ENCODE results near the gene REC114. TPM values are rescaled to one million over a fixed set of nuclear protein-coding genes. Genes with fewer than 3 reads are reported as not detected.

REC114 gene
- total RNA-seq, 1 experiment from 2014 or later = not detected

DNA sequence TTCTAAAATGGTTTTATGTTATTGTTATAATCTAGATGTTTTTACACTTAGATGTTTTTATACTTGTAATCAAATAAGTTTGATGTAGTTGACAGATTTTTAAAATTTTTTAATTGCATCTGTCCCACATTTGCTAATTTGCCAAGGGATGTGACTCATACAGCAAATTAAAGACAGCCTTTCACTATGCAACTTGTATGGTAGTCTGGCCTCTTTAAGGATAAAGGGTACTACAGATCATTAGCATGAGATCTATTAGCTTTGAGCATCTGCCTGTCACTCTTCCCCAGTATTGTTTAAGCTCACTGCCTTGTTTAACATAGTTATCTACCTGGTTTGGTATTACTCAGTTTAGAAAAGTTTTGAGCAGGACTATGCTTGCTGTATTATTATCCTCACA, 107.2 kb downstream of the REC114 start:
- no peak overlapping the region for H3K4me3 Mint-ChIP-seq (ENCODE audit: low read depth, unreplicated experiment)
- no peaks in the 10 kb centered on the region for H3K36me3 Mint-ChIP-seq (ENCODE audit: insufficient read depth, unreplicated experiment)
- H3K9me3 Mint-ChIP-seq (ENCODE audit: low read depth, unreplicated experiment) = no peaks in the 10 kb centered on the region
- CTCF ChIA-PET = interaction anchor here (1.3 kb wide), 1 partner anchor 10 kb away, joined by 3 read pairs; no protein-coding TSS in a partner anchor
- no TSS peak for BruUV-seq (replicated peaks)
- H3K4me1 Mint-ChIP-seq (ENCODE audit: low read depth, unreplicated experiment) = no peaks in the 10 kb centered on the region
- no peaks in the 10 kb centered on the region for H3K27me3 Mint-ChIP-seq (ENCODE audit: unreplicated experiment)
- no peak for DNase-seq
- TF ChIP-seq, protein P1, sequence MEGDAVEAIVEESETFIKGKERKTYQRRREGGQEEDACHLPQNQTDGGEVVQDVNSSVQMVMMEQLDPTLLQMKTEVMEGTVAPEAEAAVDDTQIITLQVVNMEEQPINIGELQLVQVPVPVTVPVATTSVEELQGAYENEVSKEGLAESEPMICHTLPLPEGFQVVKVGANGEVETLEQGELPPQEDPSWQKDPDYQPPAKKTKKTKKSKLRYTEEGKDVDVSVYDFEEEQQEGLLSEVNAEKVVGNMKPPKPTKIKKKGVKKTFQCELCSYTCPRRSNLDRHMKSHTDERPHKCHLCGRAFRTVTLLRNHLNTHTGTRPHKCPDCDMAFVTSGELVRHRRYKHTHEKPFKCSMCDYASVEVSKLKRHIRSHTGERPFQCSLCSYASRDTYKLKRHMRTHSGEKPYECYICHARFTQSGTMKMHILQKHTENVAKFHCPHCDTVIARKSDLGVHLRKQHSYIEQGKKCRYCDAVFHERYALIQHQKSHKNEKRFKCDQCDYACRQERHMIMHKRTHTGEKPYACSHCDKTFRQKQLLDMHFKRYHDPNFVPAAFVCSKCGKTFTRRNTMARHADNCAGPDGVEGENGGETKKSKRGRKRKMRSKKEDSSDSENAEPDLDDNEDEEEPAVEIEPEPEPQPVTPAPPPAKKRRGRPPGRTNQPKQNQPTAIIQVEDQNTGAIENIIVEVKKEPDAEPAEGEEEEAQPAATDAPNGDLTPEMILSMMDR (IDR thresholded peaks at IDR 0.05; ENCODE audit: unreplicated experiment) = no peak
- no peak overlapping the region for H3K27ac Mint-ChIP-seq (ENCODE audit: unreplicated experiment)
- intact Hi-C loops (cut with micrococcal nuclease; ENCODE audit: unreplicated experiment) = no loop called here

DNA sequence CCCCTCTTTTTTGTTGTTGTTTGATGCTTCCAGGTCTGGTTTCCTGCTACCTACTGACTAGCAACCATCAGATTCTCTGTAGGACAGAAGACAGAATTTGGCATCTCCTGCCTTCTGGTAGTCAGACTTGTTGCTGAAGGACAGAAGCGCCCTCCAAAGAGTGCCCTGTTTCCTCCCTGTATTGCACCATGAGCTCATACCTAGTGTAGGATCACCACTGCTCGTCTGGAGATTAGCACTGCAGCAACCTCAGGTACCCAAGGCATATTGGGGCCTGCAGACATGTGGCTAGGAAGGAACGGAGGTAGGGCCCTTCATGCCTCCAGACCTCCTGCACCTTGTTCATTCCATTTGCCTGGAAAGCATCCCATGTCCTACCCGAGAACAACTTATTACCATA, 112.1 kb downstream of the REC114 start:
- H3K4me1 Mint-ChIP-seq (ENCODE audit: low read depth, unreplicated experiment) = no peaks in the 10 kb centered on the region
- TF ChIP-seq, protein P1 (IDR thresholded peaks at IDR 0.05; ENCODE audit: unreplicated experiment) = no peak
- H3K27ac Mint-ChIP-seq (ENCODE audit: unreplicated experiment) = no peak overlapping the region
- H3K9me3 Mint-ChIP-seq (ENCODE audit: low read depth, unreplicated experiment) = no peaks in the 10 kb centered on the region
- H3K27me3 Mint-ChIP-seq (ENCODE audit: unreplicated experiment) = no peaks in the 10 kb centered on the region
- DNase-seq = no peak
- intact Hi-C loops (cut with micrococcal nuclease; ENCODE audit: unreplicated experiment) = loop anchor here (5.0 kb wide), 1 partner anchor 137 kb away; no protein-coding TSS in a partner anchor
- H3K4me3 Mint-ChIP-seq (ENCODE audit: low read depth, unreplicated experiment) = no peak overlapping the region
- CTCF ChIA-PET = no interaction called here
- H3K36me3 Mint-ChIP-seq (ENCODE audit: insufficient read depth, unreplicated experiment) = peaks cover 6% of the 10 kb centered on the region
- no TSS peak for BruUV-seq (replicated peaks)

DNA sequence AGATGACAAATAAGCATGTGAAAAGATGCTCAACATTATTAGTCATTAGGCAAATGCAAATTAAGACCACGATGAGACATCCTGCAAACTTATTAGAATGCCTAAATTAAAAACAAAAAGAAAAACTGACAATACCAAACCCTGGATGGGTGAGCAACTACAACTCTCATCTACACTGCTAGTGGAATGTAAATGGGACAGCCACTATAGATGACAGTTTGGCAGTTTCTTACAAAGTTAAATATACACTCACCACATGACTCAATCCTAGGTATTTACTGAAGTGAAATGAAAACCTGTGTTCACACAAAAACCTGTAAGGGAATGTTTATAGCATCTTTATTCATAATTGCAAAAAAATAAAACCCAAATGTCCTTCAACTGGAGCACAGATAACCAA, 115.6 kb downstream of the REC114 start:
- Mint-ChIP-seq H3K4me1 (ENCODE audit: low read depth, unreplicated experiment) (no peaks in the 10 kb centered on the region), H3K36me3 (ENCODE audit: insufficient read depth, unreplicated experiment) (peaks cover 6% of the 10 kb centered on the region), H3K4me3 (ENCODE audit: low read depth, unreplicated experiment) (no peak overlapping the region), H3K9me3 (ENCODE audit: low read depth, unreplicated experiment) (no peaks in the 10 kb centered on the region), H3K27me3 (ENCODE audit: unreplicated experiment) (no peaks in the 10 kb centered on the region), H3K27ac (ENCODE audit: unreplicated experiment) (no peak overlapping the region)
- TF ChIP-seq, protein P1 (IDR thresholded peaks at IDR 0.05; ENCODE audit: unreplicated experiment) = no peak
- no TSS peak for BruUV-seq (replicated peaks)
- intact Hi-C loops (cut with micrococcal nuclease; ENCODE audit: unreplicated experiment) = loop anchor here (5.0 kb wide), 1 partner anchor 134 kb away; no protein-coding TSS in a partner anchor
- CTCF ChIA-PET = interaction anchor here (0.6 kb wide), 1 partner anchor 87 kb away, joined by 10 read pairs; no protein-coding TSS in a partner anchor
- no peak for DNase-seq

DNA sequence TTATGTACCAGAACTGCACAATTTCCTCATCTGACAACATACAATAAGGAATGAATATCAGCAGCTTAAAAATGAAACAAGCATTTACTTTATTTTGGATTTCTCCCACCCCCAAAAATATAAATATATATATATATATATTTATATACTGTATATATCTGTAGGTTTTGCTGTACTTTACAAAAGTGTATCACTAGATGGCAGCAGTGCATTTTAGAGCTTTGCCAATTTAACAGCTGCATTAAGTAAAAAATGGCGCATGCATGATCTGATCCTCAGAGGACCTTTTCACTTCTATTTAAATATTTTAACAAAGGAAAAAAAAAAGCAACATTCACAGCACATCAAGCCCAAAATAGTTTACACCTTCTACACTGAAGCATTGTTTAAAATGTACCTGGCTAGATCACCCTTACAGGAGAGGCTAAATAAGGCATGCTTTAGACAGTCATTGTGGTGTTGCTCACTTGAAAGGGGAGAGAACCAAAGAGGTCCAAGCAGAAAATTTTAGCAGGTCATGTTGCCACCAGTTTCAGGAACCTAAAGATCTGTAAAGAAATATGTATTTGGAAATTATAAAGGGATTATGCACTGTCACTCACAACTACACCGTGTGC, 117.6 kb downstream of the REC114 start:
- CTCF ChIA-PET = interaction anchor here (0.6 to 1.3 kb wide), 12 partner anchors 10 to 255 kb away, joined by 3 to 26 read pairs (median 4); no protein-coding TSS in a partner anchor
- H3K27me3 Mint-ChIP-seq (ENCODE audit: unreplicated experiment) = no peaks in the 10 kb centered on the region
- no peaks in the 10 kb centered on the region for H3K9me3 Mint-ChIP-seq (ENCODE audit: low read depth, unreplicated experiment)
- peaks cover 11% of the 10 kb centered on the region for H3K36me3 Mint-ChIP-seq (ENCODE audit: insufficient read depth, unreplicated experiment)
- intact Hi-C loops (cut with micrococcal nuclease; ENCODE audit: unreplicated experiment) = loop anchor here (1.0 to 2.0 kb wide), 3 partner anchors 76 to 254 kb away; no protein-coding TSS in a partner anchor
- H3K27ac Mint-ChIP-seq (ENCODE audit: unreplicated experiment) = no peak overlapping the region
- BruUV-seq (replicated peaks) = no TSS peak
- no peak overlapping the region for H3K4me3 Mint-ChIP-seq (ENCODE audit: low read depth, unreplicated experiment)
- TF ChIP-seq, protein P1 (IDR thresholded peaks at IDR 0.05; ENCODE audit: unreplicated experiment) = no peak
- DNase-seq = peak; percentile 26
- H3K4me1 Mint-ChIP-seq (ENCODE audit: low read depth, unreplicated experiment) = peaks cover 18% of the 10 kb centered on the region

Data from Calu3 (cell line).